Measurements from ENCODE around the gene H2BK1.

Gene H2BK1

GRCh38 chr7:151188252-151188542, 22.1 kb downstream of the H2BK1 start:
- DNase-seq = no peak
- in situ Hi-C loops (cut with HindIII; ENCODE audit: low pct_ligation_motif_present, low pct_unique_long_range_greater_than_20kb, low sequenced_read_pairs) = no loop called here

GRCh38 chr7:151187409-151188251, 22.7 kb downstream of the H2BK1 start:
- in situ Hi-C loops (cut with HindIII; ENCODE audit: low pct_ligation_motif_present, low pct_unique_long_range_greater_than_20kb, low sequenced_read_pairs) = no loop called here
- DNase-seq = no peak

- in situ Hi-C loops (cut with HindIII; ENCODE audit: low pct_ligation_motif_present, low pct_unique_long_range_greater_than_20kb, low sequenced_read_pairs) = no loop called here
- no peak for DNase-seq
Measured at GRCh38 chr7:151186640-151187408, 23.5 kb downstream of the H2BK1 start, which contains the start of gene ASB10. Gene ASB10, minus strand, starts transcription at chr7:151187250. Its CDS starts 120 bp downstream, at chr7:151187130.

- DNase-seq = no peak
- in situ Hi-C loops (cut with HindIII; ENCODE audit: low pct_ligation_motif_present, low pct_unique_long_range_greater_than_20kb, low sequenced_read_pairs) = no loop called here
Measured at GRCh38 chr7:151185762-151186639, 24.3 kb downstream of the H2BK1 start.

GRCh38 chr7:151181011-151181431, 29.3 kb downstream of the H2BK1 start:
- in situ Hi-C loops (cut with HindIII; ENCODE audit: low pct_ligation_motif_present, low pct_unique_long_range_greater_than_20kb, low sequenced_read_pairs) = no loop called here

GRCh38 chr7:151179946-151180345, 30.3 kb downstream of the H2BK1 start:
- in situ Hi-C loops (cut with HindIII; ENCODE audit: low pct_ligation_motif_present, low pct_unique_long_range_greater_than_20kb, low sequenced_read_pairs) = no loop called here
- DNase-seq = no peak

More at GRCh38 chr7:151181011-151181431, 29.3 kb downstream of the H2BK1 start:
- no peak for DNase-seq

GRCh38 chr7:151179287-151179860, 30.9 kb downstream of the H2BK1 start:
- in situ Hi-C loops (cut with HindIII; ENCODE audit: low pct_ligation_motif_present, low pct_unique_long_range_greater_than_20kb, low sequenced_read_pairs) = no loop called here
- no peak for DNase-seq

- in situ Hi-C loops (cut with HindIII; ENCODE audit: low pct_ligation_motif_present, low pct_unique_long_range_greater_than_20kb, low sequenced_read_pairs) = no loop called here
- no peak for DNase-seq
Measured at GRCh38 chr7:151178831-151179230, 31.5 kb downstream of the H2BK1 start.

- DNase-seq = no peak
- in situ Hi-C loops (cut with HindIII; ENCODE audit: low pct_ligation_motif_present, low pct_unique_long_range_greater_than_20kb, low sequenced_read_pairs) = no loop called here
Measured at GRCh38 chr7:151178236-151178635, 32.1 kb downstream of the H2BK1 start.

- in situ Hi-C loops (cut with HindIII; ENCODE audit: low pct_ligation_motif_present, low pct_unique_long_range_greater_than_20kb, low sequenced_read_pairs) = no loop called here
- no peak for DNase-seq
Measured at GRCh38 chr7:151177310-151177709, 33.0 kb downstream of the H2BK1 start.

GRCh38 chr7:151176401-151176800, 33.9 kb downstream of the H2BK1 start:
- in situ Hi-C loops (cut with HindIII; ENCODE audit: low pct_ligation_motif_present, low pct_unique_long_range_greater_than_20kb, low sequenced_read_pairs) = no loop called here
- DNase-seq = no peak

- DNase-seq = no peak
- in situ Hi-C loops (cut with HindIII; ENCODE audit: low pct_ligation_motif_present, low pct_unique_long_range_greater_than_20kb, low sequenced_read_pairs) = no loop called here
Measured at GRCh38 chr7:151175793-151176311, 34.4 kb downstream of the H2BK1 start.

- in situ Hi-C loops (cut with HindIII; ENCODE audit: low pct_ligation_motif_present, low pct_unique_long_range_greater_than_20kb, low sequenced_read_pairs) = no loop called here
- no peak for DNase-seq
Measured at GRCh38 chr7:151175047-151175792, 35.1 kb downstream of the H2BK1 start.

GRCh38 chr7:151174246-151175046, 35.8 kb downstream of the H2BK1 start:
- DNase-seq = no peak
- in situ Hi-C loops (cut with HindIII; ENCODE audit: low pct_ligation_motif_present, low pct_unique_long_range_greater_than_20kb, low sequenced_read_pairs) = no loop called here

GRCh38 chr7:151173386-151174245, 36.7 kb downstream of the H2BK1 start:
- no peak for DNase-seq
- in situ Hi-C loops (cut with HindIII; ENCODE audit: low pct_ligation_motif_present, low pct_unique_long_range_greater_than_20kb, low sequenced_read_pairs) = no loop called here
